Stimulated activated CD4-positive, alpha-beta T cell treated with anti-CD3 and anti-CD28 coated beads, TNF-alpha, amount 100 ng/mL, for 24 hours (primary cell): ENCODE measurements around the gene C22orf15.
"Not testable (repeated sequence)": the region's sequence is repeated elsewhere in the genome, so short reads cannot be mapped to it uniquely, and the experiment has no call there.

ENCODE experiments used
- DNase-seq, 3 experiments: peaks; one replicate each; pipeline ENCODE4 v3.0.0-alpha.2; 2020; ENCODE audit warnings: low read depth in 3 of 3

C22orf15 gene

GRCh38 chr22:23762842-23763578 is at the start of gene C22orf15:
C22orf15 (plus strand) TSS chr22:23762990; CDS start chr22:23763307, 317 bp downstream.
- DNase-seq, result no peak

- no peak for DNase-seq
Measured at GRCh38 chr22:23713696-23714595, 48.8 kb upstream of the C22orf15 start.

GRCh38 chr22:23714596-23715578 is 47.9 kb upstream of the C22orf15 start:
- no peak for DNase-seq

- DNase-seq, result no peak
Measured at GRCh38 chr22:23715806-23716375, 46.9 kb upstream of the C22orf15 start.

GRCh38 chr22:23716811-23717801 is 45.7 kb upstream of the C22orf15 start:
- peak; percentile 60 to 81 (median 65) for DNase-seq

GRCh38 chr22:23718371-23719165 is 44.2 kb upstream of the C22orf15 start:
- DNase-seq, result no peak

- DNase-seq, result no peak
Measured at GRCh38 chr22:23720855-23721254, 41.9 kb upstream of the C22orf15 start.

GRCh38 chr22:23722160-23722559 is 40.6 kb upstream of the C22orf15 start:
- DNase-seq, result no peak

GRCh38 chr22:23722724-23723123 is 40.1 kb upstream of the C22orf15 start:
- no peak for DNase-seq

- not testable (repeated sequence) for DNase-seq
Measured at GRCh38 chr22:23728108-23728507, 34.7 kb upstream of the C22orf15 start.

- DNase-seq, result no peak
Measured at GRCh38 chr22:23737696-23738095, 25.1 kb upstream of the C22orf15 start.

- DNase-seq, result no peak
Measured at GRCh38 chr22:23742505-23743264, 20.1 kb upstream of the C22orf15 start.

- no peak for DNase-seq
Measured at GRCh38 chr22:23743303-23743705, 19.5 kb upstream of the C22orf15 start.

GRCh38 chr22:23744001-23744400 is 18.8 kb upstream of the C22orf15 start:
- DNase-seq, result no peak

GRCh38 chr22:23744485-23744884 is 18.3 kb upstream of the C22orf15 start:
- DNase-seq, result no peak

GRCh38 chr22:23745791-23746190 is 17.0 kb upstream of the C22orf15 start:
- no peak for DNase-seq

- DNase-seq, result no peak
Measured at GRCh38 chr22:23749841-23750301, 12.9 kb upstream of the C22orf15 start.

- DNase-seq, result no peak
Measured at GRCh38 chr22:23750367-23750713, 12.4 kb upstream of the C22orf15 start.
